Measurements from ENCODE around the gene ROS1.

ROS1 gene

DNA sequence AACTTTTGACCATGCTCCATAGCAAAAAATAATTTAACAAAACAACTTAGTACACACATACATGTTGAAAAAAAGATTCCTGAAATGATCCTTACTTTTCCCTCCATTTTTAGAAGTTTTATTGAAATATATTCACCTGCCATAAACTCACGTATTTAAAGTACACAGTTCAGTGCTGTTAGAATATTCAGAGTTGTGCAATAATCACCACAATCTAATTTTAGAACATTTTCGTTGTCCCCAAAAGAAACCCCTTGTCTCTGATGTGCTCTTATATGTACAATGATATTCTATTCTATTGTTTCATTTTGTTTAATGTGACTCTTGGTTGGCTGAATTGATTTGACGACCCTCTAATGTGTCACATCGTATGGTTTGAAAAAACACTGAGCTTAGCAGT, 15.9 kb downstream of the ROS1 start:
- H3K27ac ChIP-seq: no peak overlapping the region
- no peaks in the 10 kb centered on the region for H3K27me3 ChIP-seq
- H3K9me3 ChIP-seq: no peaks in the 10 kb centered on the region
- H3K4me1 ChIP-seq: no peaks in the 10 kb centered on the region
- DNase-seq: no peak
- H3K36me3 ChIP-seq: no peaks in the 10 kb centered on the region
- H3K4me3 ChIP-seq: no peak overlapping the region
- TF ChIP-seq, protein P1, sequence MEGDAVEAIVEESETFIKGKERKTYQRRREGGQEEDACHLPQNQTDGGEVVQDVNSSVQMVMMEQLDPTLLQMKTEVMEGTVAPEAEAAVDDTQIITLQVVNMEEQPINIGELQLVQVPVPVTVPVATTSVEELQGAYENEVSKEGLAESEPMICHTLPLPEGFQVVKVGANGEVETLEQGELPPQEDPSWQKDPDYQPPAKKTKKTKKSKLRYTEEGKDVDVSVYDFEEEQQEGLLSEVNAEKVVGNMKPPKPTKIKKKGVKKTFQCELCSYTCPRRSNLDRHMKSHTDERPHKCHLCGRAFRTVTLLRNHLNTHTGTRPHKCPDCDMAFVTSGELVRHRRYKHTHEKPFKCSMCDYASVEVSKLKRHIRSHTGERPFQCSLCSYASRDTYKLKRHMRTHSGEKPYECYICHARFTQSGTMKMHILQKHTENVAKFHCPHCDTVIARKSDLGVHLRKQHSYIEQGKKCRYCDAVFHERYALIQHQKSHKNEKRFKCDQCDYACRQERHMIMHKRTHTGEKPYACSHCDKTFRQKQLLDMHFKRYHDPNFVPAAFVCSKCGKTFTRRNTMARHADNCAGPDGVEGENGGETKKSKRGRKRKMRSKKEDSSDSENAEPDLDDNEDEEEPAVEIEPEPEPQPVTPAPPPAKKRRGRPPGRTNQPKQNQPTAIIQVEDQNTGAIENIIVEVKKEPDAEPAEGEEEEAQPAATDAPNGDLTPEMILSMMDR (IDR thresholded peaks at IDR 0.05): no peak
- intact Hi-C loops (cut with DNase I; ENCODE audit: low total_unique reads): no loop called here

GRCh38 chr6:117409420-117409819, 16.3 kb downstream of the ROS1 start:
- H3K4me3 ChIP-seq: no peak overlapping the region
- TF ChIP-seq, protein P1 (IDR thresholded peaks at IDR 0.05): no peak
- no peak overlapping the region for H3K27ac ChIP-seq
- H3K4me1 ChIP-seq: no peaks in the 10 kb centered on the region
- no peak for DNase-seq
- H3K27me3 ChIP-seq: no peaks in the 10 kb centered on the region
- intact Hi-C loops (cut with DNase I; ENCODE audit: low total_unique reads): no loop called here
- no peaks in the 10 kb centered on the region for H3K36me3 ChIP-seq
- H3K9me3 ChIP-seq: no peaks in the 10 kb centered on the region

- no peak for DNase-seq
- H3K4me1 ChIP-seq: no peaks in the 10 kb centered on the region
- intact Hi-C loops (cut with DNase I; ENCODE audit: low total_unique reads): no loop called here
- no peaks in the 10 kb centered on the region for H3K36me3 ChIP-seq
- no peak overlapping the region for H3K4me3 ChIP-seq
- H3K27ac ChIP-seq: no peak overlapping the region
- H3K27me3 ChIP-seq: no peaks in the 10 kb centered on the region
- no peaks in the 10 kb centered on the region for H3K9me3 ChIP-seq
- TF ChIP-seq, protein P1 (IDR thresholded peaks at IDR 0.05): no peak
These were observed 21.2 kb downstream of the ROS1 start for GRCh38 chr6:117404548-117404947.

DNA sequence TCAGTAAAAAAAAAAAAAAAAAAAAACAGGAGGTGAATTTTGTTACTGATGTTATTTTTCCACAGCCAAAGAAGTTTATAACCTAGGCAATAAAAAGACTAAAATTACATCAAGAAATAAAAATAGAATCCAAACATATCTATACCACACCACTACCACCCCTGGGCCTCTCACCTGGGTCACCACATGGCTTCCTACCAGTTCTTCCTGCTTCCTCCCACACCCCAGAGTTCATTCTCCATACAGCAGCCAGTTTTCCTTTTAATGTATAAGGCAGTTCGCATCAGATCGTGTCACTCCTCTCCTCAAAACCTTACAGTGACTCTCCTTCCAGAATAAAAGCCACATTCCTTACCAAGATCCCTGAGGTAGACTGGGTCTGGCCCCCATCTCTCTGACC, 23.9 kb downstream of the ROS1 start:
- Histone ChIP-seq H3K27me3 (no peaks in the 10 kb centered on the region), H3K9me3 (no peaks in the 10 kb centered on the region), H3K4me1 (no peaks in the 10 kb centered on the region), H3K27ac (no peak overlapping the region), H3K36me3 (no peaks in the 10 kb centered on the region), H3K4me3 (no peak overlapping the region)
- intact Hi-C loops (cut with DNase I; ENCODE audit: low total_unique reads): no loop called here
- TF ChIP-seq, protein P1 (IDR thresholded peaks at IDR 0.05): no peak
- DNase-seq: no peak

- H3K27ac ChIP-seq: no peak overlapping the region
- DNase-seq: no peak
- H3K4me3 ChIP-seq: no peak overlapping the region
- intact Hi-C loops (cut with DNase I; ENCODE audit: low total_unique reads): no loop called here
- H3K9me3 ChIP-seq: no peaks in the 10 kb centered on the region
- no peaks in the 10 kb centered on the region for H3K36me3 ChIP-seq
- H3K4me1 ChIP-seq: peaks cover 0 to 15% (median 0%) of the 10 kb centered on the region in 4 donors
- TF ChIP-seq, protein P1 (IDR thresholded peaks at IDR 0.05): no peak
- no peaks in the 10 kb centered on the region for H3K27me3 ChIP-seq
These were observed 25.8 kb downstream of the ROS1 start for GRCh38 chr6:117399924-117400323.

GRCh38 chr6:117399126-117399525, 26.6 kb downstream of the ROS1 start:
- Histone ChIP-seq H3K4me3 (no peak overlapping the region), H3K9me3 (no peaks in the 10 kb centered on the region), H3K36me3 (no peaks in the 10 kb centered on the region), H3K27ac (no peak overlapping the region), H3K27me3 (no peaks in the 10 kb centered on the region), H3K4me1 (peaks cover 0 to 16% (median 0%) of the 10 kb centered on the region in 4 donors)
- DNase-seq: no peak
- intact Hi-C loops (cut with DNase I; ENCODE audit: low total_unique reads): no loop called here
- TF ChIP-seq, protein P1 (IDR thresholded peaks at IDR 0.05): no peak

All from tibial artery (tissue), 4 donors.